Measurements from ENCODE around the gene EIF4B.

The EIF4B gene

DNA sequence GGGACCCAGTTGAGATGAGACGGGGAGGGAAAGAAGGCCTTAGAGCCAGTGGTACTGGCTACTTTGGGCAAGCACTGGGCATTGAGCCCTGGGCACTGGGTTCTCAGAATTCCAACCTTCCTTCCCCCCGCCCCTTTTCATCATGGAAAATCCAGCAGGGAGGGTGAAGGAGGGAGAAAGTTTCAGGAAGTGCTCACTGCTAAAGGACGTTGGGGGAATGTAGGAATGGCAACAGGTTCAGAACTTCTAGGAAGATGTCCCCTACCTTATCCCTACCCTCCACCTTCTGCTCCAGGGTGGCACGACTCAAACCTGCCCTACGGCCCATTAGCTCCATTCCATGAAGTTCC is 39.4 kb downstream of the EIF4B start:
- Histone ChIP-seq H3K4me3 (ENCODE audit: low read depth, low read length) (peak overlapping the region; percentile 64), H3K9me3 (ENCODE audit: severe bottlenecking) (no peaks in the 10 kb centered on the region), H3K36me3 (no peaks in the 10 kb centered on the region), H3K27me3 (ENCODE audit: insufficient read depth, low read depth, severe bottlenecking) (no peaks in the 10 kb centered on the region), H3K27ac (no peak overlapping the region)
- no peak for DNase-seq
- TF ChIP-seq CTCF (IDR thresholded peaks at IDR 0.05; ENCODE audit: low read depth, low read length), result no peak

DNA sequence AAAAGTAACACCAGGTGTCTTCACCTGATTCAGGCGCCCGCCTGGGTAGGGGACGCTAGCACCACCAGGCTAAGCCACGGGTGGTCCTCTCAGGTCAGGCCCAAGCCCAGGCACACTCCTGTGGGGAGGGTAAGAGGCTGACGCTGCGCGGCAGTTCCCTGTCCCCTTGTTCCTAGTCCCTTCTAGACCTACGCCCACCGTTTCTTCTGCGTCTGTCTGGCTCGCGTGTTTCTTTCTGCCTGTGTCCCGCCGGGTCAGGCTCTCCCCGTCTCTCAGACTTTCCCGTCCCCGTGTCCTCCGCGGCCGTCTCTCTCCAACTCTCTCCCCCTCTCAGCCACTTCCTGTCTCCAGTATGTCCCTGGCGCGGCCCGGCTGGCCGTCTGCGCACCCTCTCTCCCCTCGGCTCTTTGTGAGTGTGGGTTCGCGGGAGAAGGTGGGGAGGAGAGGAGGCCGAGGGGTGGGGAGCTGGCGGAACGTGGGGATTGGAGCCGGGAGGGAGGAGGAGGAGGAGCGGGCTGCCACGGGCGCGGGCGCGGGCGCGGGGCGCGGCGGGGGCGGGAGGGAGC is 40.5 kb downstream of the EIF4B start:
- DNase-seq, result peak; percentile 79
- H3K4me3 ChIP-seq (ENCODE audit: low read depth, low read length), result peak overlapping the region; percentile 64
- TF ChIP-seq CTCF (IDR thresholded peaks at IDR 0.05; ENCODE audit: low read depth, low read length), result 0 out of 2 replicates have a peak, but pooled peaks have one; percentile 3
- H3K27ac ChIP-seq, result peak overlapping the region; percentile 87
- no peaks in the 10 kb centered on the region for H3K9me3 ChIP-seq (ENCODE audit: severe bottlenecking)
- no peaks in the 10 kb centered on the region for H3K27me3 ChIP-seq (ENCODE audit: insufficient read depth, low read depth, severe bottlenecking)
- no peaks in the 10 kb centered on the region for H3K36me3 ChIP-seq

GRCh38 chr12:53047221-53048032 is 41.2 kb downstream of the EIF4B start:
- Histone ChIP-seq H3K4me3 (ENCODE audit: low read depth, low read length) (peak overlapping the region; percentile 64), H3K36me3 (no peaks in the 10 kb centered on the region), H3K27me3 (ENCODE audit: insufficient read depth, low read depth, severe bottlenecking) (no peaks in the 10 kb centered on the region), H3K27ac (peak overlapping the region; percentile 22), H3K9me3 (ENCODE audit: severe bottlenecking) (no peaks in the 10 kb centered on the region)
- peak; percentile 28; the same call in 1 of the 2 replicates for TF ChIP-seq CTCF (IDR thresholded peaks at IDR 0.05; ENCODE audit: low read depth, low read length)
- DNase-seq, result peak; percentile 52

DNA sequence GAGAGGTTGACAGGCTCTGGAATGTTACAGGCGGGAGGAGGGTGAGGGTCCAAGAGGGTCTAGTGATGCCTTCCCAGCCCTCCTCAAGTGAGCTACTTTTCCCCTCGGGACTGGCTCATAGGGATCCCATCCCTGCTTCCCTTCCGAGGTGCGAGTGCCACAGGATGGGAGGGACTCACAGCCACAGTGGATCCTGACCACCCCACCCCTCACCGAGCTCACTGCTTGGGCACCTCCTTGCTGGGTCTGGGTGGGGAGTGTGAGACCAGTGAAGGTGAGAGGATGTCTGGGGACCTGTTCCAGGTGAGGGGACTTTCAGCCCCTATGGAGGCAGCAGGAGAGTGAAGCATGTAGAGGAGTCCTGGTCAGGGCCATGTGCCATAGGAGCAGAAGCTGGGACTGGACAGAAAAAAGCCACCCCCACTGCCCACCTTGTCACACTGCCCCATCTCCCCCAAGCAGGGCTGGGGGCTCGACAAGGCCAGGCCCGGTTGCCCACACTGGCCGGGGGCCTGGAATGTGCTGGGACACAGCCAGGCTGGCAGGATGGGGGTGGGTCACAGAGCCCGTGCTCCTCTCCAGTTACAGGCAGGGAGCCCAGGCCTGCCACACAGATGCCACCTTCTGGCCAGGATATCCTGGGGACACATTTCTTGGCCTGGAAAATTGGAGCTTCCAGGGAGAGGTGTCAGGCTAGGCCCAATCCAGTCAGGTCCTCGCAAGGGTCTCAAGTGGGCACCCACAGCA is 42.0 kb downstream of the EIF4B start:
- DNase-seq, result no peak
- no peaks in the 10 kb centered on the region for H3K9me3 ChIP-seq (ENCODE audit: severe bottlenecking)
- H3K27me3 ChIP-seq (ENCODE audit: insufficient read depth, low read depth, severe bottlenecking), result no peaks in the 10 kb centered on the region
- H3K27ac ChIP-seq, result peak overlapping the region; percentile 24; the same call in 1 of the 2 replicates
- H3K36me3 ChIP-seq, result no peaks in the 10 kb centered on the region
- peak; percentile 19; the same call in 1 of the 2 replicates for TF ChIP-seq CTCF (IDR thresholded peaks at IDR 0.05; ENCODE audit: low read depth, low read length)
- no peak overlapping the region for H3K4me3 ChIP-seq (ENCODE audit: low read depth, low read length)

- H3K9me3 ChIP-seq (ENCODE audit: severe bottlenecking), result no peaks in the 10 kb centered on the region
- H3K27me3 ChIP-seq (ENCODE audit: insufficient read depth, low read depth, severe bottlenecking), result no peaks in the 10 kb centered on the region
- DNase-seq, result no peak
- H3K36me3 ChIP-seq, result no peaks in the 10 kb centered on the region
- TF ChIP-seq CTCF (IDR thresholded peaks at IDR 0.05; ENCODE audit: low read depth, low read length), result no peak
- H3K27ac ChIP-seq, result peak overlapping the region; percentile 52
- H3K4me3 ChIP-seq (ENCODE audit: low read depth, low read length), result no peak overlapping the region
Observed at GRCh38 chr12:53048780-53049401, 42.6 kb downstream of the EIF4B start.
